ENCODE measurements around the gene KCNIP2.

DNA sequence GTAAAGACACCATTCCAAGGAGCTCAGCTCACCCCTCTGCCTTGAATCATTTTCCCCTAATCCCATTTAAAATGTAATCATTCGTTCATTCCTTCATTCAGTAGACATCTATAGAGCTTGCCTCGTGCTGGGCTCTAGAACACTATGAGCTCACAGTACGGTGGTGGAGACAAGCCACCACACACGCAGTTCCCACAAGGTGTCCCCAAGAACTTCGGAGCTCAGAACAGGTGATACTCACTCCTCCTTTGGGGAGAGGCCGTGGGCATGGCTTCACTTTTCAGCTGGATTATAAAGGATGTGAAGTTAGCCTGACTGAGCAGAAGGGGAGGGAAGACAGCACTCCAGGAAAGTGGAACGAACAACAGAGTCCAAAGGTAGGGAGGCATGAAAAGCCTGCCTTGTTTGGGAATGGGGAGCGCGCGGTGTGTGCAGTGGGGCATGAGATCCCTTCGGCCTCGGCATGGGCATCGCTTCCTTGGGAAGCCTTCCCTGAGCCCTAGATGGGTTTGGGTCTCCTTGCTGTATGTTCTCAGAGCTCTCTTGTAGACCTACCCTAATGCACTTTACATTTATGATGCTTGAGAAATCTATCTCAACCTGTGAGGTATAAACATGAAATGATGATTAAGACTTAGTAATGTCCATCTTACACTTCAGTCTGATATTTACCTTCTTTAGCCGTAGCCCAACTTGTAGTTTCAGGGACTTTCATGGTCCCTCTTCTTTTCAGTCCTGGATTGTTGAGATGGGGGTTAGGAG is 24.5 kb downstream of the KCNIP2 start:
- TF ChIP-seq, protein P1, sequence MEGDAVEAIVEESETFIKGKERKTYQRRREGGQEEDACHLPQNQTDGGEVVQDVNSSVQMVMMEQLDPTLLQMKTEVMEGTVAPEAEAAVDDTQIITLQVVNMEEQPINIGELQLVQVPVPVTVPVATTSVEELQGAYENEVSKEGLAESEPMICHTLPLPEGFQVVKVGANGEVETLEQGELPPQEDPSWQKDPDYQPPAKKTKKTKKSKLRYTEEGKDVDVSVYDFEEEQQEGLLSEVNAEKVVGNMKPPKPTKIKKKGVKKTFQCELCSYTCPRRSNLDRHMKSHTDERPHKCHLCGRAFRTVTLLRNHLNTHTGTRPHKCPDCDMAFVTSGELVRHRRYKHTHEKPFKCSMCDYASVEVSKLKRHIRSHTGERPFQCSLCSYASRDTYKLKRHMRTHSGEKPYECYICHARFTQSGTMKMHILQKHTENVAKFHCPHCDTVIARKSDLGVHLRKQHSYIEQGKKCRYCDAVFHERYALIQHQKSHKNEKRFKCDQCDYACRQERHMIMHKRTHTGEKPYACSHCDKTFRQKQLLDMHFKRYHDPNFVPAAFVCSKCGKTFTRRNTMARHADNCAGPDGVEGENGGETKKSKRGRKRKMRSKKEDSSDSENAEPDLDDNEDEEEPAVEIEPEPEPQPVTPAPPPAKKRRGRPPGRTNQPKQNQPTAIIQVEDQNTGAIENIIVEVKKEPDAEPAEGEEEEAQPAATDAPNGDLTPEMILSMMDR (IDR thresholded peaks at IDR 0.05): no peak
- no peak for TF ChIP-seq ZFX (IDR thresholded peaks at IDR 0.05; ENCODE audit: borderline replicate concordance)

Measured in 22Rv1 (cell line).